Stimulated activated CD4-positive, alpha-beta T cell treated with anti-CD3 and anti-CD28 coated beads, Interleukin-4, amount 100 ng/mL, for 1 hour (primary cell): ENCODE results near the gene TECPR2.

Experiments used
- DNase-seq: peaks from one replicate; pipeline ENCODE4 v3.0.0-alpha.2; 2020

TECPR2 gene

GRCh38 chr14:102479107-102479506 lies 116.4 kb downstream of the TECPR2 start:
- no peak for DNase-seq

GRCh38 chr14:102479777-102480176 lies 117.0 kb downstream of the TECPR2 start:
- no peak for DNase-seq

DNA sequence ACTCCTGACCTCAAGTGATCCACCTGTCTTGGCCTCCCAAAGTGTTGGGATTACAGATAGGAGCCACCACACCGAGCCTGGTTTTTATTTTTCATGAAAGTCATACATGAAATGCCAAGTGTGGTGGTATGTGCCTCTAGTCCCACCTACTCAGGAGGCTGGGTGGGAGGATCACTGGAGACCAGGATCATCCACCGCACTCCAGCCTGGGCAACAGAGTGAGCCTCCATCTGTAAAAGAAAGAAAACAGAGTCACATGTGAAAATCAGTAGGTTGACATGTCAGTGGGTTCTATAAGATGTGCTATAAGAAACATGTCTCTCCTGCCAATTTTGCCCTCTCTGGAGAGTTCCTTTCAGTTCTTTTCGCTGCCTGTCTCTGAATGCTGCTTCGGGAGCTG lies 118.6 kb downstream of the TECPR2 start:
- DNase-seq = no peak

- no peak for DNase-seq
Observed at GRCh38 chr14:102481791-102482238, 119.1 kb downstream of the TECPR2 start.

DNA sequence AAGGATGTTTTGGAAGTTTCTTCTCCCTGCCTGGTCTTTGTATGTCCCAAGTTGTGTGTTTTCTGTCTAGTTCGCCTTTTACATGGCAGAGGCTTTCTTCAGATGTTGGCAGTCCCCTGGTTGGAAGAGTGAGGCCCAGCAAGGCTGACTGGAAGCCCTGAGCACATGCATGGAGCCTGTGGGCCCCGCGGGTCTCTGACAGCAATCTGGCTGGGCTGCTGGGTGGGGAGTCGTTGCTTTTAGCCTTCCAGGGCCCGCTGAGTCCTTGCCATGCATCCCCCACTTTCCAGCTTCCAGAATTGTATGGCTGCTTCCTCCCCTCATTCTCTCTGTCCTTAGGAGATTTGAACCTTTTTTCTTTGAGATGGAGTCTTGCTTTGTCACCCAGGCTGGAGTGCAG lies 121.6 kb downstream of the TECPR2 start:
- no peak for DNase-seq

- no peak for DNase-seq
Observed at GRCh38 chr14:102485693-102486512, 123.2 kb downstream of the TECPR2 start.

- DNase-seq = no peak
Observed at GRCh38 chr14:102486513-102487203, 123.9 kb downstream of the TECPR2 start.

- DNase-seq = no peak
Observed at GRCh38 chr14:102487204-102487577, 124.5 kb downstream of the TECPR2 start.

GRCh38 chr14:102490456-102490855 lies 127.7 kb downstream of the TECPR2 start:
- DNase-seq = no peak

- no peak for DNase-seq
Observed at GRCh38 chr14:102491366-102491765, 128.6 kb downstream of the TECPR2 start.

GRCh38 chr14:102491786-102492530 lies 129.2 kb downstream of the TECPR2 start:
- no peak for DNase-seq

DNA sequence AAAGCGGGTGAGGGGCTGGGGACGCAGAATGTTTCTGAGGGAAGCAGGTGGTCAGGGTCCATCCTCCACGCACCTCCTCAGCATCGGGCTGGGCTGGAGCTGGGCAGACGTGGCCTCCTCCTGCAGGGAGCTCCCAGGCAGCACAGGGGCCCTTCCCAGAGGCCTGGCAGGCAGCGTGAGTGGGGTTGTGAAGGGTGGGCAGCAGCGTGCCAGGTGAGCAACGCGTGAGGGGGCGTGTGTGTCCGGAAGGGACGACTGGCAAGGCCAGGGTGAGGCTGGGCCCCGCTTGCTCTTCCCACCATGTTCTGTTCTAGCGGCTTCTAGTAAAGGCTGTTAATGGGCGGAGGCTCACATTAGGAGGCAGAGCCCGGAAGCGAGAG lies 129.8 kb downstream of the TECPR2 start:
- no peak for DNase-seq

- DNase-seq = no peak
Observed at GRCh38 chr14:102493096-102493495, 130.4 kb downstream of the TECPR2 start.

DNA sequence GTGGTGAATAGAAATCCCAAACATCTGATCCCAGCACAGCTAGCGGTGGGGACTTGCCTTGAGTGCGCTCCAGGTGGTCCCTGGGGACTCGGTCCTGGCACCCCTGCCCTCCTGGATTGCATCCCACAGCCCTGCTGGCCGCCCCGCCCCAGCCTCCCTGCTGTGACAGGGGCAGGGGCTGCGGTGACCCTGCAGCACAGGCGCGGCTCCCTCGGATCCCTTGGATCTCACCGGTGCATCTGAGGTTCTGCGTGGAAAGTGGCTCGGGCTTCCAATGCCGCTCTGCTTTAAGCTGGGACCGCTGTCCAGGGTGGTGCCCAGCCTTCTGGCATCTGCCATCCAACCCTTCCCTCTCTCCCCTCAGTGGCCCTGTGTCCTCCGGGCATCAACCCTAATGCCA lies 130.8 kb downstream of the TECPR2 start:
- DNase-seq = no peak

GRCh38 chr14:102495491-102496330 lies 133.0 kb downstream of the TECPR2 start:
- no peak for DNase-seq

DNA sequence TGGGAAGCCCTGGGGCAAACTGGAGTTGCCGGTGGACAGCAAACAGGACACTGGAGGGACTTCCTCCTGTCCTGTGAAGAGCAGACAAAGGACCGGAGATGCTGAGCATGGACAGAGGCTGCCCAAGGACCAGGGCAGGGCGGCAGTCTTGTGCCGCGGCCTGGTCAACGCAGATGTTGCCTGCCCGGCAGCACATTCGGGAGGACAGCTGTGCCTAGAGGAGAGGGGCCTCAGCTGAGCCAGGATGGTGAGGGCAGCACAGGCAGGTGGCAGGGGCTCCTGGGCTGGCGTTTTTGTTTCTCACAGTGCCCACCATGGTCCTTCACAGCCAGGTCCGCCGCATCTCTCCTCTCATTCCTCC lies 133.6 kb downstream of the TECPR2 start:
- DNase-seq = no peak

DNA sequence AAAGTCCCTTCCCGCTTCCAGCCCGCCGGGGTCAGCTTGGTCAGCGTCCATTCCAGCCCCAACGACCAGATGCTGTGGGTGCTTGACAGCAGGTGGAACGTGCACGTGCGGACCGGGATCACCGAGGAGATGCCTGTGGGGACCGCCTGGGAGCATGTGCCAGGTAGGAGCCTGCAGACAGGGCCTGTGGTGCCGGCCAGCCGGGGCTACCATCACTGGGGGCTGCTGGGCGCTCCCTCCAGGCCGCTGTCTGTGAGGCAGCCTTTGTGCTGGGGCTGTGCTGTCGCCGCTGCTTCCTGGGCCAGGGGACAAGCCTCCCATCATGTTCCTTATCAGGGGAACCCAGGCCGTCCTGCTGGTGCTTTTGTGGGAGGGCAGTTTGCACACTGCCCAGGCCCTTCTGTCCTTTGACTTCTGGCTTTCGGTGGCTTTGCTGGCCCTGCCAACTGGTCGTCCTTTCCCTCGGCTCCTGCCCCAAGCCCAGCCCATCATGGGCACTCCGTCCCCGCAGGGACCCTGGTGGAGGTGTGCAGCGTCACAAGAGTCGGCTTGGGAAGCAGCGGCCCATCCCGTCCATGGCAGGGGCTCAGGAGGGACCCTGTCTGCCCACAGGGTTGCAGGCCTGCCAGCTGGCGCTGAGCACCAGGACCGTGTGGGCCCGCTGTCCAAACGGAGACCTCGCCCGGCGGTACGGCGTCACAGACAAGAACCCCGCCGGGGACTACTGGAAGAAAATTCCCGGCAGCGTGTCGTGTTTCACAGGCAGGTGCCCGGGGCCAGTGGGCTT lies 134.4 kb downstream of the TECPR2 start:
- no peak for DNase-seq

- no peak for DNase-seq
Observed at GRCh38 chr14:102497998-102498677, 135.4 kb downstream of the TECPR2 start.

- DNase-seq = no peak
Observed at GRCh38 chr14:102498678-102499265, 136.0 kb downstream of the TECPR2 start.

DNA sequence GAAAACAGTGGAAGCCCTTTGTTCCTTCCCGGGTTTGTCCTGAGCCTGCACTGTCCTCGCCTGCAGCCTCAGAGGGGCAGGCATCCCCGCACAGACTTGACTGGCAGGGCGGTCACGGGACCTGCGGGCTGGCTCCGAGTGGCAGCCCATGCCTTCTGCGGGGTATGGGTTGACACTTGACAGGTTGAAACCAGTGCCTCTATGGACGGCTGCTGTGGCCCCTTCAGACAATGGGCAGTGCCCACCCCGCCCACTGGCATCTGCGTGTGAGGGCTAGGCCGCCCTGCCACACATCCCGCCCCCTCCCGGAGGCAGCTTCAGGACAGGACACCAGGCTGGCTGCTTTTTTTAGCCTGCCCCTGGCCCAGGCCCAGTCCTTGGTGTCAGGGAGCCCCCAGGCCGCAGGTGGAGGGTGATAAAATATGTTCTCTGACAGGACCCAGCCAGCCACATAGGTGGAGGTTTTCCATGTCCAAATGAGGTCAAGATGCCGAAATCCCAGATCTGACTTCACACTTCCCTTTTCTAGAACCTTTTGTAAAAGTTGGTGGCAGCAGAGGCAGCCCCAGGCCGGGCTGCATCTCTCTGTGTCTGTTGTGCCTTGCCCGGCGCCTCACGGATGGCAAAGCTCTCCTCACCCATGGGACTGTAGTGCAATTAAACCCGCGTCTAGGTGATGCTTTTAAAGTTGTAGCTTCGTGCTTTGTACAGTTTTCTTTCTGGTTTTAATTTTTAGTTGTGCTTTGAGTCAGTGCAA lies 136.8 kb downstream of the TECPR2 start:
- DNase-seq = no peak
